ENCODE results near the gene NECAB2.

DNA sequence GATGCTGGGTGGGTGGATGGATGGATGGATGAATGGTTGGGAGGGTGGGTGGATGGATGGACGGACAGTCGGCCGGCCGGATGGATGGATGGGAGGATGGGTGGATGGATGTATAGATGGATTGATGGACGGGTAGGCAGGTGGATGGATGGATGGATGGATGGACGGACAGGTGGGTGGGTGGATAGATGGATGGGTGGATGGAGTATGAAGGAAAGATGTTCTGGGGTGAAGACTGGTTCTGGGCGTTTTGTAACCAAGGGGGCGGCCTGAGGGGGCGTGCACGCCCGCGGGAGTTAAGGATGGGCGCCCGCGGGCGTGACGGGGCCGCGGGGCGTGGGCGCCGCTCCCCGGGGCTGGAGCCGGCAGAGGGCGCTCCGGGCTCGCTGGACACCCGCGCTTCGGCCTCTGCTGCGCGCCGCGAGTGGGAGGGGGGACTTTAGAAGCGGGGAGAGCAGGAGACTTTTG lies at the start of gene NECAB2:
- TF ChIP-seq, protein P1, sequence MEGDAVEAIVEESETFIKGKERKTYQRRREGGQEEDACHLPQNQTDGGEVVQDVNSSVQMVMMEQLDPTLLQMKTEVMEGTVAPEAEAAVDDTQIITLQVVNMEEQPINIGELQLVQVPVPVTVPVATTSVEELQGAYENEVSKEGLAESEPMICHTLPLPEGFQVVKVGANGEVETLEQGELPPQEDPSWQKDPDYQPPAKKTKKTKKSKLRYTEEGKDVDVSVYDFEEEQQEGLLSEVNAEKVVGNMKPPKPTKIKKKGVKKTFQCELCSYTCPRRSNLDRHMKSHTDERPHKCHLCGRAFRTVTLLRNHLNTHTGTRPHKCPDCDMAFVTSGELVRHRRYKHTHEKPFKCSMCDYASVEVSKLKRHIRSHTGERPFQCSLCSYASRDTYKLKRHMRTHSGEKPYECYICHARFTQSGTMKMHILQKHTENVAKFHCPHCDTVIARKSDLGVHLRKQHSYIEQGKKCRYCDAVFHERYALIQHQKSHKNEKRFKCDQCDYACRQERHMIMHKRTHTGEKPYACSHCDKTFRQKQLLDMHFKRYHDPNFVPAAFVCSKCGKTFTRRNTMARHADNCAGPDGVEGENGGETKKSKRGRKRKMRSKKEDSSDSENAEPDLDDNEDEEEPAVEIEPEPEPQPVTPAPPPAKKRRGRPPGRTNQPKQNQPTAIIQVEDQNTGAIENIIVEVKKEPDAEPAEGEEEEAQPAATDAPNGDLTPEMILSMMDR (IDR thresholded peaks at IDR 0.05): peak; percentile 56 to 76 (median 63)
- TF ChIP-seq POLR2AphosphoS5 (IDR thresholded peaks at IDR 0.05) (no peak), POLR2A (IDR thresholded peaks at IDR 0.05; ENCODE audit: low read depth) (no peak)
